Raji (cell line): Measurements from ENCODE around the gene CSF1.

ENCODE experiments used
- POLR2A ChIP-seq: IDR thresholded peaks from 2 replicates; pipeline ENCODE4 v1.6.1; 2011; ENCODE audit warnings: low read depth, low read length, control low read depth; ENCODE audit not compliant: insufficient read depth

Gene CSF1, protein sequence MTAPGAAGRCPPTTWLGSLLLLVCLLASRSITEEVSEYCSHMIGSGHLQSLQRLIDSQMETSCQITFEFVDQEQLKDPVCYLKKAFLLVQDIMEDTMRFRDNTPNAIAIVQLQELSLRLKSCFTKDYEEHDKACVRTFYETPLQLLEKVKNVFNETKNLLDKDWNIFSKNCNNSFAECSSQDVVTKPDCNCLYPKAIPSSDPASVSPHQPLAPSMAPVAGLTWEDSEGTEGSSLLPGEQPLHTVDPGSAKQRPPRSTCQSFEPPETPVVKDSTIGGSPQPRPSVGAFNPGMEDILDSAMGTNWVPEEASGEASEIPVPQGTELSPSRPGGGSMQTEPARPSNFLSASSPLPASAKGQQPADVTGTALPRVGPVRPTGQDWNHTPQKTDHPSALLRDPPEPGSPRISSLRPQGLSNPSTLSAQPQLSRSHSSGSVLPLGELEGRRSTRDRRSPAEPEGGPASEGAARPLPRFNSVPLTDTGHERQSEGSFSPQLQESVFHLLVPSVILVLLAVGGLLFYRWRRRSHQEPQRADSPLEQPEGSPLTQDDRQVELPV

DNA sequence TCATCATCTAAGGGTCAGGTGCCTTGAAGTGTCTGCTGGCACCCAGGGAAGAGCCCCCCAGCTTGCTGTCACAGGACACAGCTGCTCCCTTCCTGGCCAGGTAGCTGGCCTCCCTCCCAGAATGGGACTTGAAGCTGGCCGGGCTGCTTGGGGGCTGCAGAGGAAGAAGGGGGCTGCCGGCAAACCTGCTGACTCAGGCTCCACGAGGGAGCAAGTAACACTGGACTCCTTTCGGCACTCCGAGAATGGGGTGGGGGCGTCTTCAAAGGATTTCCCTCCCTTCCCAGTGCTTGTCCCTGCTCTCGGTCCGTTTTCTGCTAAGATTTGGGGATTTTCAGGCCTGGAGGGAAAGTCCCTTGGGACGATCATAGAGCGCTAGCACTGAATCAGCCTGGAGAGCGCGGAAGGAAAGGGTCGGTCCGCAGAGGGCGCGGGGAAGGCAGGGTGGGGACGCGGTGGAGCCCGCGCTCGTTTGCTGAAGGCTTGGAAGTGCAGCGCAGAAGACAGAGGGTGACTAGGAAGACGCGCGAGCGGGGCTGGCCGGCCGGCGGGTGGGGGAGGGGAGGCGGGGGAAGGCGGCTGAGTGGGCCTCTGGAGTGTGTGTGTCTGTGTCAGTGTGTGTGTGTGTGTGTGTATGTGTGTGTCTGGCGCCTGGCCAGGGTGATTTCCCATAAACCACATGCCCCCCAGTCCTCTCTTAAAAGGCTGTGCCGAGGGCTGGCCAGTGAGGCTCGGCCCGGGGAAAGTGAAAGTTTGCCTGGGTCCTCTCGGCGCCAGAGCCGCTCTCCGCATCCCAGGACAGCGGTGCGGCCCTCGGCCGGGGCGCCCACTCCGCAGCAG is at the start of gene CSF1:
TSS of gene CSF1 (plus strand) at position 727 of the 840 bp plus-strand sequence. CDS start 175 bp downstream, outside the sequence.
- no peak for TF ChIP-seq POLR2A

DNA sequence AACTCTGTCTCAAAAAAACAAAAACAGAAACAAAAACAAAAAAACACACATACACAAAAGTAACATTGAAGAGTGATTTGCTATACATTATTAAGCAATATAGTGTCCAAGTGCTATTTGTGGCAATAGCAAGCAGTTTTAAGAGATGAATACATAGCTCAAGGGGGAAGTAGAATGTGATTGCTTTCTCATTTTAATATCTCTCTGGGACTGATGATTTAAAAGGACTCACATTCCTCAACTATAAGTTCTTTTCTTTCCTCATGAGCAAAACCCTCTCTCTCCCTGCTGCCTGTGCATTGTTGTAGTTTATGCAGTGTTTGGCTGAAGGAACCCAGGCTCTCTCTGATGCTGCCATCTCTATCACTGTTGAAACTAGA is 47.0 kb upstream of the CSF1 start:
- no peak for TF ChIP-seq POLR2A

DNA sequence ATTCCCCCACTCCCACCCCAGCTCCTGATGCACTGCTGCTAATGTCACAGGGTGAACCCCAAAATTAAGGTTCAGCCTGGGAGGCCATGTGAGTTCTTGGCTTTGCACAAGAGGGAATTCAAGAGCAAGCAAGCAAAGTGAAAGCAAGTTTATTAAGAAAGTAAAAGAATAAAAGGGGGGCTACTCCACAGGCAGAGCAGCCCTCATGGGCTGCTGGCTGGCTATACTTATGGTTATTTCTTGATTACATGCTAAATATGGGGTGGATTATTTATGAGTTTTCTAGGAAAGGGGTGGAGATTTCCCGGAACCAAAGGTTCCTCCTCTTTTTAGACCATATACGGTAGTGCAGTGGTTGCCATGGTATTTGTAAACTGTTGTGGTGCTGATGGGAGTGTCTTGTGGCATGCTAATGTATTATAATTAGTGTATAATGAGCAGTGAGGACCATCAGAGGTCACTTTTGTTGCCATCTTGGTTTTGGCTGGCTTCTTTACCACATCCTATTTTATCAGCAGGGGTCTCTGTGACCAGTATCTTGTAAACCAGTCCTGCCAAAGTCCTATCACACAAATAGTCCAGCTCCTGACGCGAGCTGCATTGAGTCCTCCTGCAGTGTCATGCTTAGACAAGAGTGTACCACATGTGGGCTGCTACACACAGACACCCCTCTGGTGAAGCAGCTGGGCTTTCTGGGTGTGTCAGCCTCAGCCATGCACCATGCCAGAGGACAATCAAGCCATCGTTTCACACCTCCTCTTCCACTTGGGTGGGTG is 46.4 kb upstream of the CSF1 start:
- TF ChIP-seq POLR2A, result no peak

DNA sequence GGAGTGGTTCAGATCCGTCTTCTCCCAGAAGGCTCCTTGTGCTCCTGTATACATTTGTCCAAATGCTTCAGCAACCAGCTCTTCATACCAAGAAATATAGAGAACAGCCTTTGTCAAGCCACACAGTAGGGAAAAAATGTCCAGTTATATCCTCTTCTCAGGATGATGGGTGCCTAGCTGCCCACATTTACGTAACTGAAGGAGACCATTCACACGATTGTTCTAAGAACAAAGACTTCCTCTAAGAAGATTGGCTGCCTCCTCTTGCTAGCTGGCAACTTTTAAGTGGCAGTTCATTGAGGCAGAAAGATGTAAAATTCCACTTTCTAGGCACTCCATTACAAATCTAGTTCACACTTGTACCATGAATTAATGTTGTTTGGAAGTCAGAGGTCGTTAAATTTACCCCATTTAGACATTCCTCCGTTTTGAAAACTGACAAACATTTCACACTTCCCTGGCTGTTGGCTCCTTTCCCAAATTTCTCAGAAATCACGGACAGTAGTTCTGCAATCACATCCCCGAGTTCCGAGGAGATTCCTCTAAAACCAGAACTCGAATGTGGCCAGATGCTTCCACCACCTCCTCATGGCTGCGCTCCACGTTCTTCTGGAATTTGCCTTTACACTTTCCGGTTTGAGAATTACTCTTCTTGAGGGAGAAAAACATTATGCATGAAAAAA is 45.6 kb upstream of the CSF1 start:
- no peak for TF ChIP-seq POLR2A

DNA sequence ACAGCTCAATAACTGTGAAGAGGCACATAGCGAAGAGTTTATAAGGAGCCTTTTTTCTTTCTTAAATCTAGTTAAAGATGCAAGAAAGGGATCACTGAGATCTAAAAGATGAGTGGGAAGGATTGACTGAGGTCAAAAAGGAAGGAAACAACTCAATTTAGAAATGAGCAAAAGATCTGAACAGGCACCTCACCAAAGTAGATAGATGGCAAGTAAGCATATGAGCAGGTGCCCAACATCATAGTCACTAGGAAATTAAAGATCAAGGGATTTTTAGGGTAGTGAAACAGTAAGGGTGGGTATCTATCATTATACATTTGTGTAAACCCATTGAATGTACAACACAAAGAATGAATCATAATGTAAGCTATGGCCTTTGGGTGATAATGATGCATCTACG is 44.6 kb upstream of the CSF1 start:
- no peak for TF ChIP-seq POLR2A

DNA sequence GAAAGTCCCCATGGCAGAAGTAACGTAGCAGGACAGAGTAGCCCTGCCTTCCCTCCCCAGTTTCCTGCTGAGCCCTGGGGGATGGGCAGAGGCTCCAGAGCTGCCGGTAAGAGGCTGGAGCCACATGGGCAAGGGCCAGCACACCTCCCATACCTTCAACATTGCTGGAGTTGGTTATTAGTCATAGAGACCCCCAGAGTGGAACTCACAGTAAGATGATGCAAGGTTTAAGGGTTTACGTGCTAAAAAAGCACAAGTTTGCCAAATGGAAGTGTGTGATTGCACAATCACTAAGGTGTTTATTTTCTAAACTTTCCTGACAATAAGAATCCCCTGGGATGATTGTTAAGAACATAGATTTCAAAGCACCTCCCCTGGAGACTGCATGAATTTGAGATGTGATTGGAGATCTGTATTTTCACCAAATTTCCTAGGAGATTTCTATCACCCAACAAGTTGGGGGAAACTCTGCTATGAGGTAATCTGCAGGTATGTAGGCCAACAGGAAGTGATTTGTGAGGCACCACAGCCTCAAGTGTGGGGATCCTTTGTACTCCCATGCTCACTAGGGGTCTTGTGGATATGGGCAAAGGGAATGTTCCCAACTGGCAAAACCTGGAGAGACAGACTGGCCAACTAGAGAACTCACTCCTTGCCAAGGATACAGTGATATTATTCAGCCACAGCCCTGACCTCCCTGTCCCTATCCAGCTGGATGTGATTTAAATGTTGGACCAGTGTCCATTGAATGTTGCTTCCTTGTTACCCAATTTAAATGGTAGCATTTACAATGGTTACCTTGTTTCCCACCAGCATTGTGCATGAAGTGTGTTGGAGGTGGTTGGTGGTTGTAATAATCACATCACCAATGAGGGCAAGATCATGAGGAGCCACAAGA is 37.1 kb upstream of the CSF1 start:
- TF ChIP-seq POLR2A, result no peak

DNA sequence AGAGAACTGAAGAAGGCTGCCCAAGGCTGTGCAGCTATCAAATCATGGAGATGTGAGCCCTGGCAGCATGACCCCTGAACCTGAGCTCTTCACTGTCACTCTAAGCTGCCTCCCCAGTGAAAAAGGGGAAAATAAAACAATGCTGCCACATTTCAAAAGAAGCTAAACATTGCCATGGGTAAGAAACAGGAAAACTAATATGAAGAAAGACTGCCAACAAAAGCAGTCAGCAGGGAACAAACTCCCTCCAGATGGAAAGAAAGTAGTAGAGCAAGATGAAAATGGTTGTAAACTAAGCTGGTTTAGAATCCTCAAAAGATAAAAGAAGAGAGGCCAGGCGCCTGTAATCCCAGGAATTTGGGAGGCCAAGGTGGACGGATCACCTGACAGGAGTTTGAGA is 36.2 kb upstream of the CSF1 start:
- no peak for TF ChIP-seq POLR2A

DNA sequence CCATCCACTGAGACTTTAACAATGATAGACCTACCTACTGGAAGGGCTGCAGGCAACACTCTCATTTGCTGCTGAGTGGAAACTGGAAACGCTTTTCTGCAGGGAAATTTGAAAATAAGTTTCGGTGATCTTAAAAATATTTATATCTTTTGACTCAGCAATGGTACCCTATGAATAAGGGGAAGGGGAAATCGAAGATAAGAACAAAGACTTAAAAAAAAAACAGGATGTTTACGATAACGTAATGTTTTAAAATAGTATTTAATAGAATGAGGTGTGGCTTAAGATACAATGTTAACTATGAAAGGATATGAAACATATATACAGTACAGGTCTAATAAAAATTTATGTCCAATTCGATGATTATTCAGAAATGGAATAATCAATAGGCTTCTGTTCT is 34.8 kb upstream of the CSF1 start:
- TF ChIP-seq POLR2A, result no peak

DNA sequence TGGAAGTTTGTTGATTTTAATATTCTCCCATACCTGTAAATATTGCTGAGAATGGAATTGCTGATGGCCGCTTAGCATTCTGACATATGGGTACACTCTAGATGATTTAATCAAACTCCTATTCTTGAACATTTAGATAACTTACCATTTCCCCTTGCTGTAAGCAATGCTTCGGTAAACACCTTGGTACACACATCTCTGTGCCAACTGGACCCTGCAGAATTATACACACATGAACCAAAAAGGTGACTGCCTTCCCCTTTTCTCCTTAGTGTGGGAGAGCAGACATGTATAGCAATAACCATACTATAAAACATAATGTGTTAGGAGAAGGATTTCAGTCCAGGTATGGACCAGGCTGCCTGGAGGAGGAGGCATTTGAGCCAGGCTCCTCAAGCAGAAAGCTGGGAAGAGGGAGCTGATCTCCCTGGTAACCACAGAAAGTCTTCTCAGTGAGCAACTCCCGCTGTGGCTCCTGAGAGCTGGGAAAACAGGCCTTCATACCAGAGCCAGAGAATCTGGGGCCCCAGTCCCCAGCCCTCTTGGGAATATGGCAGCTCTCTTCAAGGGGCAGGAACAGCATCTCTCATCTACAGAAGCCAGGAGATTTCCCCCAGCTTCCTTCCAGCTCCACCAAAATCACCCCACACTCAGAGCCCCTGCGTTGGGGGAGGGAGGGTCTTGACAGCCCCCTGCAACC is 33.9 kb upstream of the CSF1 start:
- TF ChIP-seq POLR2A, result no peak

DNA sequence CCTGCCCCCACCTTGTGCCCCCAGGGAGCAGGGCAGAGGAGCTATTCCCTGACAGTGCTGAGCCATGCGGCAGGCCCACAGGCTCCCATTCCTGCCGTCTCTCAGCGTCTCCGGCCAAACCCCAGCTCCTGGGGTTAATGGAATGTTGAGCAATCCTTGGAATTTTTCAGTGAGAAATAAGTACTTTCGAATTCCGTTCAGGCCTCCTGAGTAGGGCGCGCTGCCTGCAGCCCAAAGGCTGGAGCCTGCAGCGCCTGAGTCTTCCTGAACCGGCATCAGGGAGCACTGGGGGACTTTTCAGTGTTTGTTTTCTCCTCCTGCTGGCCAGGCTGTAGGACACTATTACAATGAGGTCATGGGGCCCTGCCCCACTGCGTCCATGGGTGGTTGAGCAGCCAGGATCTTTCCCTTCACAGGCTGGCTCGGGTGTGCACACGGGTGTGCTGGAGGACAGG is 33.3 kb upstream of the CSF1 start:
- TF ChIP-seq POLR2A, result no peak

DNA sequence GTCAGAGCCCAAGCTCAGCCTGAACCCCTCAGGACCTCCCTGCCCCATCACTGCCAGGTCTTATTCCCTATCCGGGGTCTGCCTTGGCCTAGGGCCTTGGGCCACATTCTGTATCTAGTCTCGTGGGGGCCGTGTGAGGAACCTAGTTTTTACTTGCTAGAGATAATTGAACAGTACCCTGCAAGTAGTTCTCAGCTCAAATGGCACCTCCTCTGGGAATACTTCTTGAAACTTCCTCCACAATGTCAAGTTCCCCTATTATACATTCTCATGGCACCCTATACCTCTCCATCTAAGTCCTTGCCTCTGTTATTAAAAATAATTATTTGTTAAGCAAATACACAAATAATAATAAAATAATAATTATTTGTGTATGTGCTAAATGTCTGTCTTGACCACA is 32.9 kb upstream of the CSF1 start:
- no peak for TF ChIP-seq POLR2A

DNA sequence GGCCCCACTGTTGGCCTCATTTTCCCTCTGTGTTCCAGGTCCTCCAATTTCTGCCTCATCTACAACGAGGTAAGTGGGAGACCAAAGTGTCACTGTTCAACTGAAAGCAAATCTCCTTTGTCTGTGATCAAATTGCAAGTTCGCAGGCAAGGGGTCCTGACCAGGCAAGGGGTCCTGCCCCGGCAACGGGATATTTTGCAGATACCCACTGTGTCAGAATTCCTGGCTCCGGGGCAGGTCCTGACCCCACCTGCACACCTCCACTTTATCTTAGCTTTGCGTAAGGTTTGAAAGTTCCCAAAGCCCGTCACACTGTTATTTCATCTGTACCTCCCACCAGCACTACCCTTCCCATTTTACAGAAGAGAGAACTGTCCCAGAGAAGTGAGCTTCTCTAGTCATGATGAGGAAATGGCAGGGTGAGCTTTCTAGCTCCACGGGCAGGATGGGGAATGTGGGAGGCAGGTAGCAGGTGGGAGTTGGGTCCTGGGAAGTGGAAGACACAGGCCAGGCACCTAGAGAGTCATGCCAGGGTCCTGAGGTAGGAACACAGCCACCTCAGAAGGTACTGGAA is 32.0 kb upstream of the CSF1 start:
- TF ChIP-seq POLR2A, result no peak
